HEK293T (cell line): ENCODE results near the gene CYP2C9.

Experiments
- ARNT ChIP-seq: fragments of 450-650 bp; IDR thresholded peaks from 2 replicates; pipeline ENCODE4 v1.6.1; 2017; ENCODE audit warnings: mild to moderate bottlenecking
- BHLHE40 ChIP-seq: fragments of 450-650 bp; IDR thresholded peaks from 2 replicates; pipeline ENCODE4 v1.6.1; 2016; ENCODE audit warnings: mild to moderate bottlenecking, moderate library complexity, borderline replicate concordance
- CTBP1 ChIP-seq: fragments of 450-650 bp; IDR thresholded peaks from 2 replicates; pipeline ENCODE4 v1.6.1; 2016; ENCODE audit warnings: borderline replicate concordance
- ELF4 ChIP-seq: fragments of 450-650 bp; IDR thresholded peaks from 2 replicates; pipeline ENCODE4 v1.6.1; 2017; ENCODE audit warnings: antibody characterized with exemption
- FOXA1 ChIP-seq: fragments of 450-650 bp; IDR thresholded peaks from 2 replicates; pipeline ENCODE4 v1.6.1; 2016; ENCODE audit warnings: mild to moderate bottlenecking
- FOXK2 ChIP-seq: fragments of 450-650 bp; IDR thresholded peaks from 2 replicates; pipeline ENCODE4 v1.6.1; 2016; ENCODE audit warnings: mild to moderate bottlenecking
- FOXM1 ChIP-seq: fragments of 450-650 bp; IDR thresholded peaks from 2 replicates; pipeline ENCODE4 v1.6.1; 2017; ENCODE audit warnings: mild to moderate bottlenecking, borderline replicate concordance
- NFRKB ChIP-seq: fragments of 450-650 bp; IDR thresholded peaks from 2 replicates; pipeline ENCODE4 v1.6.1; 2016; ENCODE audit warnings: mild to moderate bottlenecking, moderate library complexity
- PKNOX1 ChIP-seq: fragments of 450-650 bp; IDR thresholded peaks from 2 replicates; pipeline ENCODE4 v1.6.1; 2016
- SP1 ChIP-seq: fragments of 450-650 bp; IDR thresholded peaks from 2 replicates; pipeline ENCODE4 v1.6.1; 2017
- SUZ12 ChIP-seq: fragments of 450-650 bp; IDR thresholded peaks from 2 replicates; pipeline ENCODE4 v1.6.1; 2016; ENCODE audit warnings: mild to moderate bottlenecking
- TARDBP ChIP-seq: fragments of 450-650 bp; IDR thresholded peaks from 2 replicates; pipeline ENCODE4 v1.6.1; 2016
- ZNF384 ChIP-seq: fragments of 450-650 bp; IDR thresholded peaks from 2 replicates; pipeline ENCODE4 v1.6.1; 2016

GRCh38 chr10:94992811-94993210, 54.4 kb downstream of the CYP2C9 start:
- no peak for TF ChIP-seq TARDBP
- no peak for TF ChIP-seq FOXK2
- TF ChIP-seq SUZ12, result no peak
- TF ChIP-seq FOXM1, result no peak
- TF ChIP-seq ZNF384, result no peak
- no peak for TF ChIP-seq SP1
- TF ChIP-seq NFRKB, result no peak
- TF ChIP-seq CTBP1, result no peak
- no peak for TF ChIP-seq ARNT
- no peak for TF ChIP-seq FOXA1
- TF ChIP-seq BHLHE40, result no peak
- no peak for TF ChIP-seq ELF4
- no peak for TF ChIP-seq PKNOX1
